Measurements from ENCODE around the gene ADAM12. TPM values are rescaled to one million over a fixed set of nuclear protein-coding genes. Genes with fewer than 3 reads are reported as not detected.

The ADAM12 gene
- total RNA-seq, 4 donors from 2014 or later = 0.19 to 2.6 (median 1.5) TPM

- H3K36me3 ChIP-seq = no peaks in the 10 kb centered on the region
- no peaks in the 10 kb centered on the region for H3K27me3 ChIP-seq
- no peaks in the 10 kb centered on the region for H3K9me3 ChIP-seq
- no peaks in the 10 kb centered on the region for H3K4me1 ChIP-seq
- H3K27ac ChIP-seq = no peak overlapping the region
- 47% methylated on average over 7 of the region's 7 CpGs for WGBS
- DNase-seq (ENCODE audit: low spot score in 2 of 2) = no peak
- H3K4me3 ChIP-seq = no peak overlapping the region
- TF ChIP-seq CTCF (IDR thresholded peaks at IDR 0.05) (no peak), POLR2A (IDR thresholded peaks at IDR 0.05) (no peak), EP300 (IDR thresholded peaks at IDR 0.05) (no peak), POLR2AphosphoS5 (IDR thresholded peaks at IDR 0.05) (no peak)
Observed at GRCh38 chr10:126147866-126148587, 240.2 kb downstream of the ADAM12 start.

DNA sequence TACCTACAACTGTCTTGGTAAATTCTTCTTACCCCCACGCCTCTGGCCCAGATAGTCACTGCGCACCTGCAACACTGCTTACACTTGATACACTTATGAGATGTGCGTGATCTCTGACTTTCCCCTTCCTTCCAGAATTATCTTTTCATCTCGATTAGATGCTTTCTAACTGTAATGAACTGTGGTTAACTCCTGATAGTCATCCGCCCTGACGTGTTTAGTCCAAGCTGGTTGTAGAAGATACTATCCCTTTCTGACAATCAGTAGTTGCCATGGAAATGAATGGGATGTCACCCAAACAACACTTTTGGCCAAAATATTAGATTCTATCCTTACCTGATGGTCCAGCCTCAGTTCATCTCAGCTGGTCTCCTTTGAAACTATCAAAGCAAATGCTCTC, 241.5 kb downstream of the ADAM12 start:
- Histone ChIP-seq H3K9me3 (no peaks in the 10 kb centered on the region), H3K36me3 (no peaks in the 10 kb centered on the region), H3K27me3 (no peaks in the 10 kb centered on the region), H3K27ac (no peak overlapping the region), H3K4me1 (no peaks in the 10 kb centered on the region), H3K4me3 (no peak overlapping the region)
- TF ChIP-seq POLR2AphosphoS5 (IDR thresholded peaks at IDR 0.05) = no peak
- TF ChIP-seq POLR2A (IDR thresholded peaks at IDR 0.05) = no peak
- no peak for TF ChIP-seq EP300 (IDR thresholded peaks at IDR 0.05)
- TF ChIP-seq CTCF (IDR thresholded peaks at IDR 0.05) = no peak
- no peak for DNase-seq (ENCODE audit: low spot score in 2 of 2)
- WGBS = 85% methylated on average over 6 of the region's 6 CpGs

DNA sequence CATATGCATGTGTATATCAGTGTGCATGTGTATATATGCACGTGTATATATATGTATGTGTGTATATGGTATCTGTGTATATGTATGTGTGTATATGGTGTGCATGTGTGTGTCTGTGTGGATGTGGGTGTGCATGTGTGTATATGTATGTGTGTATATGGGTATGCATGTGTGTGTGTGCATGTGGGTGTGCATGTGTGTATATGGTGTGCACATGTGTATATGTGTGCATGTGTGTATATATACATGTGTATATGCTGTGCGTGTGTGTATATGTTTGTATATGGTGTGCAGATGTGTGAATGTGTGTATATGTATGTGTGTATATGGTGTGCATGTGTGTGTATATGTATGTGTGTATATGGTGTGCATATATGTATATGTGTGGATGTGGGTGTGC, 245.2 kb downstream of the ADAM12 start:
- Histone ChIP-seq H3K4me1 (no peaks in the 10 kb centered on the region), H3K27ac (no peak overlapping the region), H3K4me3 (no peak overlapping the region), H3K27me3 (no peaks in the 10 kb centered on the region), H3K9me3 (no peaks in the 10 kb centered on the region), H3K36me3 (no peaks in the 10 kb centered on the region)
- DNase-seq (ENCODE audit: low spot score in 2 of 2) = no peak
- no peak for TF ChIP-seq EP300 (IDR thresholded peaks at IDR 0.05)
- no peak for TF ChIP-seq POLR2A (IDR thresholded peaks at IDR 0.05)
- no peak for TF ChIP-seq POLR2AphosphoS5 (IDR thresholded peaks at IDR 0.05)
- TF ChIP-seq CTCF (IDR thresholded peaks at IDR 0.05) = no peak
- WGBS = 98% methylated on average over 2 of the region's 2 CpGs

GRCh38 chr10:126140746-126141273, 247.5 kb downstream of the ADAM12 start:
- Histone ChIP-seq H3K27ac (no peak overlapping the region), H3K36me3 (no peaks in the 10 kb centered on the region), H3K9me3 (no peaks in the 10 kb centered on the region), H3K4me1 (no peaks in the 10 kb centered on the region), H3K4me3 (no peak overlapping the region), H3K27me3 (no peaks in the 10 kb centered on the region)
- no peak for DNase-seq (ENCODE audit: low spot score in 2 of 2)
- 92% methylated on average over 4 of the region's 4 CpGs for WGBS
- TF ChIP-seq EP300 (IDR thresholded peaks at IDR 0.05) (no peak), CTCF (IDR thresholded peaks at IDR 0.05) (no peak), POLR2A (IDR thresholded peaks at IDR 0.05) (no peak), POLR2AphosphoS5 (IDR thresholded peaks at IDR 0.05) (no peak)

GRCh38 chr10:126137562-126138221, 250.6 kb downstream of the ADAM12 start:
- DNase-seq (ENCODE audit: low spot score in 2 of 2) = no peak
- WGBS = 81% methylated on average over 4 of the region's 4 CpGs
- no peaks in the 10 kb centered on the region for H3K9me3 ChIP-seq
- TF ChIP-seq CTCF (IDR thresholded peaks at IDR 0.05) (no peak), POLR2AphosphoS5 (IDR thresholded peaks at IDR 0.05) (no peak)
- no peaks in the 10 kb centered on the region for H3K27me3 ChIP-seq
- no peak overlapping the region for H3K27ac ChIP-seq
- no peaks in the 10 kb centered on the region for H3K36me3 ChIP-seq
- no peaks in the 10 kb centered on the region for H3K4me1 ChIP-seq
- no peak overlapping the region for H3K4me3 ChIP-seq

All from suprapubic skin (tissue), 4 donors.